ENCODE data around the gene SLC13A1. TPM values are rescaled to one million over a fixed set of nuclear protein-coding genes. Genes with fewer than 3 reads are reported as not detected.

Gene SLC13A1
- total RNA-seq, 1 experiment from 2014 or later = not detected

GRCh38 chr7:123151443-123151842 is 48.3 kb downstream of the SLC13A1 start:
- Mint-ChIP-seq H3K27ac (ENCODE audit: low read depth, unreplicated experiment) (no peak overlapping the region), H3K4me1 (ENCODE audit: insufficient read depth, unreplicated experiment) (peaks cover 6% of the 10 kb centered on the region), H3K4me3 (ENCODE audit: unreplicated experiment) (no peak overlapping the region), H3K36me3 (ENCODE audit: insufficient read depth, unreplicated experiment) (no peaks in the 10 kb centered on the region), H3K9me3 (ENCODE audit: unreplicated experiment) (no peaks in the 10 kb centered on the region), H3K27me3 (ENCODE audit: insufficient read depth, unreplicated experiment) (peaks cover 9% of the 10 kb centered on the region)
- no TSS peak for BruUV-seq (replicated peaks)
- POLR2A ChIA-PET = interaction anchor here (0.7 kb wide), 1 partner anchor 54 kb away, joined by 3 read pairs; no protein-coding TSS in a partner anchor
- no peak for TF ChIP-seq CTCF (IDR thresholded peaks at IDR 0.05; ENCODE audit: unreplicated experiment)
- CTCF ChIA-PET = no interaction called here
- DNase-seq (ENCODE audit: unreplicated experiment) = no peak
- intact Hi-C loops (cut with micrococcal nuclease) = no loop called here

- intact Hi-C loops (cut with micrococcal nuclease) = no loop called here
- POLR2A ChIA-PET = interaction anchor here (0.6 to 0.9 kb wide), 2 partner anchors 262 to 396 kb away, joined by 3 read pairs; no protein-coding TSS in a partner anchor
- Mint-ChIP-seq H3K9me3 (ENCODE audit: unreplicated experiment) (no peaks in the 10 kb centered on the region), H3K4me3 (ENCODE audit: unreplicated experiment) (no peak overlapping the region), H3K27ac (ENCODE audit: low read depth, unreplicated experiment) (no peak overlapping the region), H3K27me3 (ENCODE audit: insufficient read depth, unreplicated experiment) (peaks cover 17% of the 10 kb centered on the region), H3K4me1 (ENCODE audit: insufficient read depth, unreplicated experiment) (no peaks in the 10 kb centered on the region), H3K36me3 (ENCODE audit: insufficient read depth, unreplicated experiment) (no peaks in the 10 kb centered on the region)
- CTCF ChIA-PET = interaction anchor here (0.6 to 1.0 kb wide), 5 partner anchors 10 to 930 kb away, joined by 3 to 4 read pairs (median 4); no protein-coding TSS in a partner anchor
- BruUV-seq (replicated peaks) = no TSS peak
- TF ChIP-seq CTCF (IDR thresholded peaks at IDR 0.05; ENCODE audit: unreplicated experiment) = no peak
- peak; percentile 6 for DNase-seq (ENCODE audit: unreplicated experiment)
These were observed 51.0 kb downstream of the SLC13A1 start for GRCh38 chr7:123148813-123149212.

- CTCF ChIA-PET = interaction anchor here (0.6 to 4.1 kb wide), 4 partner anchors 11 to 589 kb away, joined by 4 to 23 read pairs (median 10); no protein-coding TSS in a partner anchor
- Mint-ChIP-seq H3K27ac (ENCODE audit: low read depth, unreplicated experiment) (no peak overlapping the region), H3K4me1 (ENCODE audit: insufficient read depth, unreplicated experiment) (no peaks in the 10 kb centered on the region), H3K4me3 (ENCODE audit: unreplicated experiment) (no peak overlapping the region), H3K9me3 (ENCODE audit: unreplicated experiment) (no peaks in the 10 kb centered on the region), H3K27me3 (ENCODE audit: insufficient read depth, unreplicated experiment) (peaks cover 23% of the 10 kb centered on the region), H3K36me3 (ENCODE audit: insufficient read depth, unreplicated experiment) (no peaks in the 10 kb centered on the region)
- intact Hi-C loops (cut with micrococcal nuclease) = no loop called here
- POLR2A ChIA-PET = interaction anchor here (0.7 kb wide), 2 partner anchors 258 to 568 kb away, joined by 3 read pairs; no protein-coding TSS in a partner anchor
- no peak for TF ChIP-seq CTCF (IDR thresholded peaks at IDR 0.05; ENCODE audit: unreplicated experiment)
- no peak for DNase-seq (ENCODE audit: unreplicated experiment)
- no TSS peak for BruUV-seq (replicated peaks)
These were observed 56.3 kb downstream of the SLC13A1 start for GRCh38 chr7:123143252-123144006.

- no peaks in the 10 kb centered on the region for H3K9me3 Mint-ChIP-seq (ENCODE audit: unreplicated experiment)
- intact Hi-C loops (cut with micrococcal nuclease) = no loop called here
- H3K4me3 Mint-ChIP-seq (ENCODE audit: unreplicated experiment) = no peak overlapping the region
- no peaks in the 10 kb centered on the region for H3K4me1 Mint-ChIP-seq (ENCODE audit: insufficient read depth, unreplicated experiment)
- H3K36me3 Mint-ChIP-seq (ENCODE audit: insufficient read depth, unreplicated experiment) = no peaks in the 10 kb centered on the region
- CTCF ChIA-PET = interaction anchor here (1.2 kb wide), 1 partner anchor 271 kb away, joined by 3 read pairs; no protein-coding TSS in a partner anchor
- peaks cover 14% of the 10 kb centered on the region for H3K27me3 Mint-ChIP-seq (ENCODE audit: insufficient read depth, unreplicated experiment)
- POLR2A ChIA-PET = no interaction called here
- TF ChIP-seq CTCF (IDR thresholded peaks at IDR 0.05; ENCODE audit: unreplicated experiment) = no peak
- no peak overlapping the region for H3K27ac Mint-ChIP-seq (ENCODE audit: low read depth, unreplicated experiment)
- BruUV-seq (replicated peaks) = no TSS peak
- DNase-seq (ENCODE audit: unreplicated experiment) = no peak
These were observed 59.2 kb downstream of the SLC13A1 start for GRCh38 chr7:123140561-123140960.

Measured in MCF 10A (cell line).